Skeletal muscle tissue (tissue), 4 donors: ENCODE data around the gene HTT. TPM values are rescaled to one million over a fixed set of nuclear protein-coding genes. Genes with fewer than 3 reads are reported as not detected.

Experiments used
- H3K27ac ChIP-seq: one replicate; pipeline ENCODE4 v1.7.0; 2013; ENCODE audit warnings: mild to moderate bottlenecking, low read depth, low read length, inconsistent platforms
- H3K27me3 ChIP-seq, 3 donors: one replicate each; pipeline ENCODE4 v1.7.0; 2013; ENCODE audit warnings: low read length in 3 of 3; ENCODE audit not compliant: control insufficient read depth in 3 of 3, insufficient read depth in 3 of 3
- H3K36me3 ChIP-seq, 3 donors: one replicate each; pipeline ENCODE4 v1.7.0; 2013; ENCODE audit warnings: low read length in 3 of 3; ENCODE audit not compliant: control insufficient read depth in 3 of 3, insufficient read depth in 3 of 3
- H3K4me1 ChIP-seq, 3 donors: one replicate each; pipeline ENCODE4 v1.7.0; 2013; ENCODE audit warnings: low read length in 3 of 3, mild to moderate bottlenecking in 3 of 3; ENCODE audit not compliant: control insufficient read depth in 3 of 3, insufficient read depth in 3 of 3
- H3K4me3 ChIP-seq, 3 donors: one replicate each; pipeline ENCODE4 v1.7.0; 2013; ENCODE audit warnings: low read length in 3 of 3
- H3K9ac ChIP-seq, 3 donors: one replicate each; pipeline ENCODE4 v1.7.0; 2013; ENCODE audit warnings: low read length in 3 of 3, mild to moderate bottlenecking in 3 of 3, moderate library complexity in 2 of 3, low read depth in 1 of 3
- H3K9me3 ChIP-seq, 3 donors: one replicate each; pipeline ENCODE4 v1.7.0; 2013; ENCODE audit warnings: low read length in 3 of 3; ENCODE audit not compliant: control insufficient read depth in 3 of 3
- total RNA-seq: library from RNA; depleted of rRNA; stranded (reverse); fragments of >200 nt; gene quantifications from one replicate; pipeline ENCODE4 v1.2.3, GENCODE V29; 2014
- donor health status: Osteomylitis.

The HTT gene
- total RNA-seq, 1 donor from 2014 or later: 43.8 TPM

DNA sequence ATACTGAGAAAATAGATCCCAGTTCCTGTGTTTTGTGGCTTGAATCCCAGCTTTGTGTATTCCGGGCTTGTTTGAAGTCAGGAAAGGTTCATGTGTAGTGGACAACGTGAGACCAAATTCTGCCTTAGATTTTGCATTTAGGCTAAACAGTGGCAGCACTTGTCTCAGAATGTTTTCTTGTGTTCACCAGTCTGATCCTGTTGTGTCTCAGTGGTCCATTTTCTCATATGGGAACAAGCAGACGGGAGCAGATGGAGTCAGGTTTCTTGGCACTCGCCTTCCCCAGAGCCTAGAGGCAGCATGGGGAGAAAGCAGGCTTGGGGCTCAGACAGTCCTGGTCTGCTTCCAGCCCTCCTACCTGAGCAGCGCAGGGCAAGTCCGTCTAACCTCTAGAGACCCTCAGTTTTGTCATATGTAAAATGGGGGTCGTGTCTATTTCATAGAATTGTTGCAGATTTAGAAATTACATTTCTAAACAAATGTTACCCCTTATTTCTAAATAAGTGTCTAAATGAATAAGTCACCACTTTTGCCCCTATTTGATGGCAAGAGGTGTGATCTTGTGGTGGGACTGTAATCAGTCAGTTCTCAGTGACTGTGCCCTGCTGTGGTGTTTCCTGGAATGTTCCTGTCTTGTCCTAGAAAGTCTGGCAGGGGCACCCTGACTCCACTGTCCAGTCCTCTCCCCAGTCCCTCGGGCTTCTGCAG, 146.1 kb downstream of the HTT start:
- peak overlapping the region in 1 of 3 donors; percentile 12 for H3K9ac ChIP-seq
- H3K27ac ChIP-seq: no peak overlapping the region
- H3K4me1 ChIP-seq: peaks cover 23 to 43% (median 31%) of the 10 kb centered on the region in 3 donors
- no peaks in the 10 kb centered on the region for H3K27me3 ChIP-seq
- peaks cover 52 to 65% (median 65%) of the 10 kb centered on the region in 3 donors for H3K36me3 ChIP-seq
- no peaks in the 10 kb centered on the region for H3K9me3 ChIP-seq
- no peak overlapping the region for H3K4me3 ChIP-seq

DNA sequence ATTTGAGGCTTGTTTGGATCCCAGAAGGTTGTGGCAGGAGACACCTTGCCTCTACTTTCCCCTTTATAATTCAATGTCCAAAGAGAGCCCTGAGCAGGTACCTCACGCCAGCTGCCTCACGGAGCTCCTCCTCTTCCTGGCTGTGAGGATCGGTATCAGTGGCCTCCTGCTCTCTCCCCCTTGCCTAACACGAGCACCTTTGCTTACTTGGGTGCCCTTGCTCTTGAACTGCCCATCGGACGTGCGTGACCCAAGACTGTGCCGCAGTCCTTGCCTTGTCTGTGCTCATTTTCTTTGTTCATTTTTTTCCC, 146.7 kb downstream of the HTT start:
- Histone ChIP-seq H3K27me3 (no peaks in the 10 kb centered on the region), H3K9me3 (no peaks in the 10 kb centered on the region), H3K4me3 (no peak overlapping the region), H3K4me1 (peaks cover 23 to 43% (median 31%) of the 10 kb centered on the region in 3 donors), H3K36me3 (peaks cover 51 to 64% (median 60%) of the 10 kb centered on the region in 3 donors), H3K27ac (no peak overlapping the region), H3K9ac (no peak overlapping the region)

DNA sequence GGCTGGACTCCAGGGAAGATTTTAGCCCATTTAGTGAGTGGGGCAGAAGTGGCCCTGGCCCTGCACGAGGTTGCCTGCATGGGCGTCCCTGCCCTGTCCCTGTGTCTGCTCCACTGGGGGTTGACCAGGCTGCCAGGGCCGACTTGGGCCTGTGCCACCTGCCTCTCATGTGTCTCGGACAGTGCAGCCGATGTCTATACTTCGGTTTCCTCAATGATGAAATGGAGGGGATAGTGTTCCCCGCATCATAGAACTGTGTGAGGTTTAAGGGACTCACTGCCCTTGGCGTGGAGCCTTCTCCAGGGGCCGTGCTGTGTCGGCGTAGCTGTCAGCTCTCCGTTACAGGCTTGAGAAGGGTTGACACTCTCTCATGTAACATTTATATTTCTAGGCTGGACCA, 147.5 kb downstream of the HTT start:
- Histone ChIP-seq H3K27ac (peak overlapping the region; percentile 40), H3K4me1 (peaks cover 23 to 43% (median 31%) of the 10 kb centered on the region in 3 donors), H3K36me3 (peaks cover 48 to 67% (median 62%) of the 10 kb centered on the region in 3 donors), H3K9ac (peak overlapping the region in 1 of 3 donors; percentile 45), H3K4me3 (peak overlapping the region in 1 of 3 donors; percentile 22), H3K9me3 (no peaks in the 10 kb centered on the region), H3K27me3 (no peaks in the 10 kb centered on the region)

DNA sequence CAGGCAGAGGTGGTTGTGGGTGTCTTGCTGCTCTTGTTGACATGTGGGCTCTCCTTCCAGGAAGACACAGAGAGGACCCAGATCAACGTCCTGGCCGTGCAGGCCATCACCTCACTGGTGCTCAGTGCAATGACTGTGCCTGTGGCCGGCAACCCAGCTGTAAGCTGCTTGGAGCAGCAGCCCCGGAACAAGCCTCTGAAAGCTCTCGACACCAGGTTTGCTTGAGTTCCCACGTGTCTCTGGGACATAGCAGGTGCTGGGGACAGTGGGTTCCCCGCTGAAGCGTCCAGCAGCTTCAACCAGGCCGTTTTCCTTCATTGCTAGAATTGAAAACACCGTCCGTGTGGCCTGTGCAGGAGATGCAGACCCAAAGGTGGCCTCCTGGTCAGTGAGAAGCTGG, 148.9 kb downstream of the HTT start:
- H3K4me1 ChIP-seq: peaks cover 23 to 50% (median 31%) of the 10 kb centered on the region in 3 donors
- peaks cover 43 to 61% (median 57%) of the 10 kb centered on the region in 3 donors for H3K36me3 ChIP-seq
- no peaks in the 10 kb centered on the region for H3K27me3 ChIP-seq
- H3K9me3 ChIP-seq: no peaks in the 10 kb centered on the region
- no peak overlapping the region for H3K4me3 ChIP-seq
- no peak overlapping the region for H3K9ac ChIP-seq
- H3K27ac ChIP-seq: no peak overlapping the region

DNA sequence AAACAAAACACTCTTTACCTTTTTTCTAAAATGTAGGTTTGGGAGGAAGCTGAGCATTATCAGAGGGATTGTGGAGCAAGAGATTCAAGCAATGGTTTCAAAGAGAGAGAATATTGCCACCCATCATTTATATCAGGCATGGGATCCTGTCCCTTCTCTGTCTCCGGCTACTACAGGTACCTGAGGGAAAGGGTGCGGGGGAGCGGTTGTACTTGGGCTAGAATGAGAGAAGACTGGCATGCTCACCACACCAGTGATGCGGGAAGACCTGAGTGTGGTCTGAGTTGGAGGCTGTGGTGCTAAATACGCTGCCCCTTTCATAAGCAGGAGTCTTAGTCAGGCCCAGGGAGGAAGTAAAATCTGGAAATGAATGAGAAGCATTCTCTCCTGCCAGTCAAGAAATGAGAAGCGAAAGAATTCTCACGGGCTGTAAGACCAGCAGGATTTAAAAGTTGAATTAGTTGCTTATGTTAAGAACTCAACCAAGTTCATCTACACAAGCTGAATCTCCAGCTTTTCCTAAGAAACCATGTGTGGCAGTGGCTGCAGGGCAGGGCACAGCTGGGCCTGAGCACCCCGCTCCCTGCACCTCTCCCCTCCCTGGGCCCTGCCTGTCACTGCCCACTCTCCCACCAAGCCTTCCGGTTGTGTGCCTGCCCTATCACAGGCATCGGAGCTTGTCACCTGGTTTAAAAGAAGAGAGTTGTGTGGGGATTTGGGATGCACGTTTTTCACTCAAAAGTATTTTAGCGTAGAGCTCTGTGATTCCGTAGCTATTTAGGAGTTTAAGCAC, 149.7 kb downstream of the HTT start:
- no peak overlapping the region for H3K4me3 ChIP-seq
- H3K27ac ChIP-seq: no peak overlapping the region
- H3K9me3 ChIP-seq: no peaks in the 10 kb centered on the region
- peaks cover 23 to 49% (median 31%) of the 10 kb centered on the region in 3 donors for H3K4me1 ChIP-seq
- H3K9ac ChIP-seq: no peak overlapping the region
- no peaks in the 10 kb centered on the region for H3K27me3 ChIP-seq
- H3K36me3 ChIP-seq: peaks cover 43 to 62% (median 57%) of the 10 kb centered on the region in 3 donors

DNA sequence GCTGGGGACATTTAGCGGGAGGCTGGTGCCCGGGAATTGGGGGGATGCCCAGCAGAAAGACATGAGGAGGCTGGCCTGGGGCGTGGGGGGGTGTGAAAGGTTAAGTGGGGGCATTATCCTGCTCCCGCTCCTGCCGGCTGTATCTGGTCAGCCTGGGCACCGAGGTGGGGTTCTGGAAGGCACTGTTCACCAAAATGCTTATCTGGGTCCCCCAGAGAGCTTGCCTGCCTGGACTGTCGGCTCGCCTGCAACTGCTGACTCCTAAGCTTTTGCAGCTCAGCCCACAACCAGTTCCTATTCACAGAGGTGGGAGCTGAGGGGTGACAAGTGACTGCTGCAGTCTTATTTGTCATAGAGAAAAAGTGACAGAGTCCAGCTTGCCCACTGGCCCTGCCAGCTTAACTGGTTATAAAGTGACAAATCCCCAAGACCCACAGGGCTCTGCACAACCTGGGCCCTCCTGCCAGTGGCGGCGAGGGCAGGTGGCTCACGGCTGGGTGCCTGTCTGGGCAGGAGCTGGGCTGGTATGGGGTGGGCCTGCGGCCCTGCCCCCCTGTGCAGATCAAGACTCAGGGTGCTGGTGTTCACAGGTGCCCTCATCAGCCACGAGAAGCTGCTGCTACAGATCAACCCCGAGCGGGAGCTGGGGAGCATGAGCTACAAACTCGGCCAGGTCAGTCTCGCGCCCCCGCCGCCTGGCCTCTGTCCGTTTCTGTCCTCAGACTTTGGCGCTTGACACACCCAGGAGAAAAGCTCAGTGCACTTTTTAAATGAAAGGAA, 150.8 kb downstream of the HTT start:
- Histone ChIP-seq H3K4me3 (no peak overlapping the region), H3K9ac (no peak overlapping the region), H3K9me3 (no peaks in the 10 kb centered on the region), H3K36me3 (peaks cover 51 to 66% (median 63%) of the 10 kb centered on the region in 3 donors), H3K4me1 (peaks cover 19 to 38% (median 24%) of the 10 kb centered on the region in 3 donors), H3K27me3 (no peaks in the 10 kb centered on the region), H3K27ac (no peak overlapping the region)

DNA sequence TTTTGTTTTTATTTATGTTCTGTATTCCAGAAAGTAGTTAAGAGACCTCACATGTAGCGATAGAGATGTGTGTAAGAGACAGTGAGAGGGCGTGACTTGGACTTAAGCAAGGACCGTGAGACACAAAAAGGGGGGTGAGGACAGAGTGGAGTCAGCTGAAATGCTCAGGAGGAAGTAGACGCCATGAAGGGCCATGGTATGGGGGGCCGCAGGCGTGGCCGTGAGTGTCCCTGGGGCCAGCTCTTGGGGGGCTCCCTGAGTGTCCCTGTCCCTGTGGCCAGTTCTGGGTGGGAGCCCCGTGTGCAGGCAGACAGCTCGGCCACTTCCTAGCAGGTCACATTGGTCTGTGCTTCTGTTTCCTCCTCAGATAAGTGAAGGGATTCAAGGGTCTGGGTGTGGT, 151.5 kb downstream of the HTT start:
- Histone ChIP-seq H3K36me3 (peaks cover 57 to 71% (median 66%) of the 10 kb centered on the region in 3 donors), H3K4me1 (peaks cover 13 to 31% (median 18%) of the 10 kb centered on the region in 3 donors), H3K27ac (no peak overlapping the region), H3K9me3 (no peaks in the 10 kb centered on the region), H3K9ac (no peak overlapping the region), H3K27me3 (no peaks in the 10 kb centered on the region), H3K4me3 (no peak overlapping the region)

DNA sequence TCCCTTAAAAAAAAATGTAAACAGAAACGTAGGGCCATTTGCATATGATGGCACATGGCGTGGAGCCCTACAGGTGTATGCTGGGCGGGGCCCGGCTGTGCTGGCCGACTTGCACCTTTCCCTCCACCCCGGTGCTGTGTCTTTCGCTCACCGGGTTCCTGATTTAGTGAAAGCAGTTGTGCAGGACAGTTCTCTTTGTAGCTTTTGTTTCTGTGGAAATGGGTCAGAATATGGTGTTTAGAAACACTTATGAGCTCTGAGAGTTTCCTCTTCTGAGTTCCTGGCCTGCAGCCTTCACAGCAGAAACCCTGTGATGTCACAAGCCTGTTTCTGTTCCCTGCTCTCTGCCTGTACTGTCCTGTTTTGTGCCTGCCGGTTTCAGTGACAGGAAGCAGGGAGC, 152.0 kb downstream of the HTT start:
- Histone ChIP-seq H3K36me3 (peaks cover 62 to 76% (median 67%) of the 10 kb centered on the region in 3 donors), H3K4me3 (no peak overlapping the region), H3K27ac (no peak overlapping the region), H3K4me1 (peaks cover 8 to 26% (median 14%) of the 10 kb centered on the region in 3 donors), H3K9me3 (no peaks in the 10 kb centered on the region), H3K9ac (no peak overlapping the region), H3K27me3 (no peaks in the 10 kb centered on the region)

DNA sequence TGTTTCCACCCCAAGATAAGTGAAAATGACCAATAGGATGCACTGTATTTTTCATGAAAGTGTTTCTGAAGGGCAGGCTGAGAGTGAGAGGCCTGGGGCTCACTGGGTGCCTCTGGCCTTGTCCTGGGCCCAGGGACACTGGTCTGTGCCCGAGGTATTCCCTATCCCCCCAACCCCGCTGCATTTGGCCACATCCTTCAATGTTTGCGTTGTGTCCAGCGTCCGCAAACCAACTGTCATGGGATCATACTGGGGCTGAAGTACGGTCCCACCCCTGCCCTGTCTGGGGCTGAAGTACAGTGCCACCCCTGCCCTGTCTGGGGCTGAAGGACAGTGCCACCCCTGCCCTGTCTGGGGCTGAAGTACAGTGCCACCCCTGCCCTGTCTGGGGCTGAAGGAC, 152.5 kb downstream of the HTT start:
- Histone ChIP-seq H3K9ac (no peak overlapping the region), H3K9me3 (no peaks in the 10 kb centered on the region), H3K27ac (no peak overlapping the region), H3K36me3 (peaks cover 67 to 80% (median 70%) of the 10 kb centered on the region in 3 donors), H3K27me3 (no peaks in the 10 kb centered on the region), H3K4me3 (no peak overlapping the region), H3K4me1 (peaks cover 4 to 21% (median 9%) of the 10 kb centered on the region in 3 donors)
